DND-41 (cell line): Measurements from ENCODE around the gene SLC32A1.

Experiments
- ATAC-seq: fragments of 200-7000 bp; cut with Tn5 transposase; 3 replicates; pipeline ENCODE4 v1.9.1; 2021; ENCODE audit warnings: low read depth; ENCODE audit not compliant: insufficient read depth
- DNase-seq: peaks from one replicate; pipeline ENCODE4 v3.0.0-alpha.2; 2020
- H2AFZ ChIP-seq: 2 replicates; pipeline ENCODE4 v1.6.0; 2012; ENCODE audit warnings: low read depth, low read length
- H3K27ac ChIP-seq: 2 replicates; pipeline ENCODE4 v1.5.1; 2012; ENCODE audit warnings: low read length, inconsistent platforms
- H3K27me3 ChIP-seq: fragments of 200-600 bp; sonication (generic); 2 replicates; pipeline ENCODE4 v1.6.0; 2012; ENCODE audit warnings: low read length, mild to moderate bottlenecking, inconsistent platforms; ENCODE audit not compliant: insufficient read depth, poor library complexity
- H3K36me3 ChIP-seq: 2 replicates; pipeline ENCODE4 v1.5.1; 2012; ENCODE audit warnings: low read length, inconsistent platforms; ENCODE audit not compliant: insufficient read depth
- H3K4me1 ChIP-seq: 2 replicates; pipeline ENCODE4 v1.5.1; 2012; ENCODE audit warnings: mild to moderate bottlenecking, low read length; ENCODE audit not compliant: insufficient read depth
- H3K4me2 ChIP-seq: 2 replicates; pipeline ENCODE4 v1.6.0; 2012; ENCODE audit warnings: mild to moderate bottlenecking, moderate library complexity, low read length, inconsistent platforms; ENCODE audit not compliant: insufficient read depth
- H3K4me3 ChIP-seq, 2 experiments: fragments of 200-600 bp in 1 of 2; shearing (Covaris generic) in 1 of 2; 2 replicates each; pipeline ENCODE4 v1.5.1; 2012 to 2016; ENCODE audit warnings: inconsistent platforms in 2 of 2, low read length in 2 of 2, mild to moderate bottlenecking in 2 of 2, low read depth in 1 of 2, moderate library complexity in 1 of 2
- H3K79me2 ChIP-seq: 2 replicates; pipeline ENCODE4 v1.6.0; 2012; ENCODE audit warnings: low read length, inconsistent platforms; ENCODE audit not compliant: insufficient read depth
- H3K9ac ChIP-seq: 2 replicates; pipeline ENCODE4 v1.6.0; 2012; ENCODE audit warnings: low read depth, mild to moderate bottlenecking, inconsistent platforms, low read length, moderate library complexity
- H3K9me3 ChIP-seq: 2 replicates; pipeline ENCODE4 v1.5.1; 2012; ENCODE audit warnings: low read length, moderate library complexity, mild to moderate bottlenecking, inconsistent platforms; ENCODE audit not compliant: insufficient read depth, severe bottlenecking
- H4K20me1 ChIP-seq: 2 replicates; pipeline ENCODE4 v1.6.0; 2012; ENCODE audit warnings: low read length; ENCODE audit not compliant: insufficient read depth
- EZH2 ChIP-seq: IDR thresholded peaks from 3 replicates; pipeline ENCODE4 v1.6.1; 2012; ENCODE audit warnings: borderline replicate concordance, low read depth, mild to moderate bottlenecking, moderate library complexity, low read length, inconsistent platforms; ENCODE audit not compliant: severe bottlenecking
- TF ChIP-seq, protein P1 (sequence below): IDR thresholded peaks from 2 replicates; pipeline ENCODE4 v1.5.1; 2012; ENCODE audit warnings: borderline replicate concordance, low read length, moderate library complexity, mild to moderate bottlenecking; ENCODE audit not compliant: poor library complexity, severe bottlenecking; ENCODE audit errors: extremely low read depth

Gene SLC32A1

GRCh38 chr20:38680500-38681306 lies 43.6 kb upstream of the SLC32A1 start:
- peak; percentile 96 for ATAC-seq
- H3K9me3 ChIP-seq = no peaks in the 10 kb centered on the region
- no peak for TF ChIP-seq EZH2
- TF ChIP-seq, protein P1, sequence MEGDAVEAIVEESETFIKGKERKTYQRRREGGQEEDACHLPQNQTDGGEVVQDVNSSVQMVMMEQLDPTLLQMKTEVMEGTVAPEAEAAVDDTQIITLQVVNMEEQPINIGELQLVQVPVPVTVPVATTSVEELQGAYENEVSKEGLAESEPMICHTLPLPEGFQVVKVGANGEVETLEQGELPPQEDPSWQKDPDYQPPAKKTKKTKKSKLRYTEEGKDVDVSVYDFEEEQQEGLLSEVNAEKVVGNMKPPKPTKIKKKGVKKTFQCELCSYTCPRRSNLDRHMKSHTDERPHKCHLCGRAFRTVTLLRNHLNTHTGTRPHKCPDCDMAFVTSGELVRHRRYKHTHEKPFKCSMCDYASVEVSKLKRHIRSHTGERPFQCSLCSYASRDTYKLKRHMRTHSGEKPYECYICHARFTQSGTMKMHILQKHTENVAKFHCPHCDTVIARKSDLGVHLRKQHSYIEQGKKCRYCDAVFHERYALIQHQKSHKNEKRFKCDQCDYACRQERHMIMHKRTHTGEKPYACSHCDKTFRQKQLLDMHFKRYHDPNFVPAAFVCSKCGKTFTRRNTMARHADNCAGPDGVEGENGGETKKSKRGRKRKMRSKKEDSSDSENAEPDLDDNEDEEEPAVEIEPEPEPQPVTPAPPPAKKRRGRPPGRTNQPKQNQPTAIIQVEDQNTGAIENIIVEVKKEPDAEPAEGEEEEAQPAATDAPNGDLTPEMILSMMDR = no peak
- H3K9ac ChIP-seq = no peak overlapping the region
- H2AFZ ChIP-seq = no peak overlapping the region
- H3K79me2 ChIP-seq = no peaks in the 10 kb centered on the region
- no peak overlapping the region for H3K4me2 ChIP-seq
- no peaks in the 10 kb centered on the region for H3K27me3 ChIP-seq
- H3K4me1 ChIP-seq = no peaks in the 10 kb centered on the region
- DNase-seq = peak; percentile 73
- no peaks in the 10 kb centered on the region; the same call in 1 of the 2 replicates for H4K20me1 ChIP-seq
- H3K27ac ChIP-seq = no peak overlapping the region
- H3K36me3 ChIP-seq = no peaks in the 10 kb centered on the region
- no peak overlapping the region for H3K4me3 ChIP-seq

DNA sequence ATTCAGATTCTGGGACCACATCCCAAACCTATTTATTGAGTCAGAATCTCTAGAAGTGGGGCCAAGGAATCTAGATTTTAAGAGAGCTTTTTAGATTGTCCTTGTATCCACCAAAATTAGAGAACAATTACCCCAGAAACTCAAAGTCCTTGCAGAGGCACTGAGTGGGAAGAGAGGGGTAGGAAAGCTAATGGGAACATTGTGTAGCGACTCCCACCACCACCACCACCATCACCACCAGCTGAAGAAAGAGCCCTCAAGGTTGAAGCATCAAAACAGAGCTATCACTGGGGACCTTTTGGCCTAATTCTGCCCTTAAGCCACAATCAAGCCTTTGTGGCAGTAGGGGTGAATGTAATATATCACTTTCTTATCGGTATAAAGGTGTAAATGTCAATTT lies 39.0 kb upstream of the SLC32A1 start:
- Histone ChIP-seq H3K79me2 (no peaks in the 10 kb centered on the region), H3K4me1 (no peaks in the 10 kb centered on the region), H3K9me3 (no peaks in the 10 kb centered on the region), H3K9ac (no peak overlapping the region), H3K4me2 (no peak overlapping the region), H3K36me3 (no peaks in the 10 kb centered on the region), H3K27ac (no peak overlapping the region), H3K4me3 (no peak overlapping the region), H4K20me1 (no peaks in the 10 kb centered on the region; the same call in 1 of the 2 replicates), H3K27me3 (no peaks in the 10 kb centered on the region), H2AFZ (no peak overlapping the region)
- ATAC-seq = no peak
- TF ChIP-seq EZH2 = no peak
- DNase-seq = no peak

GRCh38 chr20:38685853-38686473 lies 38.3 kb upstream of the SLC32A1 start:
- Histone ChIP-seq H3K9ac (no peak overlapping the region), H3K27me3 (no peaks in the 10 kb centered on the region), H3K36me3 (no peaks in the 10 kb centered on the region), H3K4me2 (no peak overlapping the region), H3K27ac (no peak overlapping the region), H3K4me1 (no peaks in the 10 kb centered on the region), H4K20me1 (no peaks in the 10 kb centered on the region), H3K4me3 (no peak overlapping the region), H3K9me3 (no peaks in the 10 kb centered on the region), H3K79me2 (no peaks in the 10 kb centered on the region), H2AFZ (no peak overlapping the region)
- DNase-seq (peak; percentile 79), ATAC-seq (peak; percentile 84)
- TF ChIP-seq, protein P1 = no peak
- no peak for TF ChIP-seq EZH2
